ENCODE measurements around the gene AKAP6. TPM values are rescaled to one million over a fixed set of nuclear protein-coding genes. Genes with fewer than 3 reads are reported as not detected.

Gene AKAP6
- total RNA-seq, 1 donor from 2014 or later = 249 TPM

DNA sequence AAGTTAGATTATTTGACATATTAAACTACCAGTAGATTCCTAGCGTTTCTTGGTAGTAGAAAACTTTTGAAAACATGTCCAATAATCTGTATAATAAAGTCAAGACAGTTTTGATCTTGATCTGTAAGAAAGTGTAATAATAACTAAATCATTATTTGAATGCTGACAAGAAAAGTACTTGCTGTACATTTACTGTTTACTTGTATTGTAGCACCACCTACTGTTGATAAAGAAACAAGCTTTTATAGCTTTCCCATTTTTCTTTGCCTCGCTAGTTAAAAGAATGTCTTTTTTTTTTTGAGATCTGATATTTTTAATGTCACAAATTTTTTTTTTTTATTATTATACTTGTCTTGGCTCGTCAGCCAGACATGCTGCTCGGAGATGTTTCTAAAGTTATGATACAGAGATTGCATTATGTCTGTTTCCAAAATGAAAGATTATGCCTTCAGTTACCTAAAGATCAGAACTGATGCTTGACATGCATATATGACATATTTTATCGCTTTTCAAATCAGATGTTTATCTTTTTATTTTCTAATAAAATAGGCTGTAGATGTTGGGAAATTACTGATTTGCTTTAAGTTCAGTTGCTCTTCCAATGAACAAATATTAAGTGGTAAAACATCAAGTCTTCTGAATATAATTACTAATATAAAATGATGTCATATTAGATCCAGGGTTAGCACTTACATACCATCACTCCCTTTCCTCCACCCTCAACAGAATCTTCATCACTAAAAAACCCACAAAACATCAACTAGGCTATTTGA lies 140.5 kb downstream of the AKAP6 start:
- no peak for DNase-seq (ENCODE audit: low spot score)
- intact Hi-C loops (cut with DNase I) = loop anchor here (2.0 to 10.0 kb wide), 4 partner anchors 38 to 965 kb away; no protein-coding TSS in a partner anchor

GRCh38 chr14:32470161-32470715 lies 141.1 kb downstream of the AKAP6 start:
- intact Hi-C loops (cut with DNase I) = loop anchor here (5.0 to 10.0 kb wide), 3 partner anchors 37 to 965 kb away; no protein-coding TSS in a partner anchor

GRCh38 chr14:32471181-32471580 lies 142.1 kb downstream of the AKAP6 start:
- intact Hi-C loops (cut with DNase I) = loop anchor here (5.0 to 10.0 kb wide), 3 partner anchors 36 to 966 kb away; no protein-coding TSS in a partner anchor

More at GRCh38 chr14:32470161-32470715, 141.1 kb downstream of the AKAP6 start:
- no peak for DNase-seq (ENCODE audit: low spot score)

DNA sequence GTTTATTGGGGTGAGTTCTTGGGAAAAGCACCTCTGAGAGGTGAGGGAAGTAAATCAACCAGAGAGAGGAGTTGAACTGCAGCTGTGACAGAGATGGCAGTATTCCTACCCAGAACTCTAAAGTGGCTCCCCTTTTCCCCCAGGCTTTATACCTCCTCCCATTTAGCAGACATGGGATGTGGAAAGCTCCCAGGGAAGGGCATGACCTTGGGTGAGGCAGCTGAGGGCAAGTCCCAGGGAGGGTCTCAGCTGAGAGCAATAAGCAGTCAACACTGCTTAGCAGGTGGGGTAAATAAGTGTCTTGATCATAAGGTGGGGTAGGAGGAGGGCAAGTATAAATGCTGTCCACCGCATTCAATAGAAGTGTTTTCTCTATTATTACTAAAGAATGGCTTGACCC lies 143.0 kb downstream of the AKAP6 start:
- DNase-seq (ENCODE audit: low spot score) = no peak
- intact Hi-C loops (cut with DNase I) = loop anchor here (2.0 to 10.0 kb wide), 4 partner anchors 23 to 967 kb away; no protein-coding TSS in a partner anchor

More at GRCh38 chr14:32471181-32471580, 142.1 kb downstream of the AKAP6 start:
- DNase-seq (ENCODE audit: low spot score) = no peak

- intact Hi-C loops (cut with DNase I) = loop anchor here (2.0 to 10.0 kb wide), 4 partner anchors 22 to 968 kb away; no protein-coding TSS in a partner anchor
- no peak for DNase-seq (ENCODE audit: low spot score)
Measured at GRCh38 chr14:32472512-32473463, 143.7 kb downstream of the AKAP6 start.

GRCh38 chr14:32473464-32473855 lies 144.4 kb downstream of the AKAP6 start:
- intact Hi-C loops (cut with DNase I) = loop anchor here (2.0 to 10.0 kb wide), 4 partner anchors 21 to 969 kb away; no protein-coding TSS in a partner anchor
- peak; percentile 80 for DNase-seq (ENCODE audit: low spot score)

- DNase-seq (ENCODE audit: low spot score) = no peak
- intact Hi-C loops (cut with DNase I) = loop anchor here (5.0 to 10.0 kb wide), 3 partner anchors 33 to 970 kb away; no protein-coding TSS in a partner anchor
Measured at GRCh38 chr14:32474478-32475195, 145.5 kb downstream of the AKAP6 start.

DNA sequence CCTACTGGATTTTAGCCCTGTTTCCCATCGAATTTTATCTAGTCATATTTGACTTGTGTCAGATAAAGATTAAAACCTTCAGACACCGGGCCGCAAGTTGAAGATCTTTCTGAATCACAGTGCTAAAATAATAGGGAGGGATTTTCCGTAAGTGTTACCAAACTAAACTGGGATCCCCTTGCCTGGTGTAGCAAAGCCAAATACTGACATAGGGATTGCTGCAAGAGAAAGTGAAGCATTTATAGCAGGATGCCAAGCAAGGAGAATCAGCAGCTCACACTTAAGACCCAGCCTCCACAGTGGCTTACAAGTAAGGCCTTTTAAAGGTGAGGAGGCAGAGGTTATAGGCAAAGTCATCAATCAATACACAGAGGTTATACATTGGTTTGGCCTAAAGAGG lies 147.4 kb downstream of the AKAP6 start:
- no peak for DNase-seq (ENCODE audit: low spot score)
- intact Hi-C loops (cut with DNase I) = loop anchor here (10.0 kb wide), 2 partner anchors 78 to 972 kb away; no protein-coding TSS in a partner anchor

DNA sequence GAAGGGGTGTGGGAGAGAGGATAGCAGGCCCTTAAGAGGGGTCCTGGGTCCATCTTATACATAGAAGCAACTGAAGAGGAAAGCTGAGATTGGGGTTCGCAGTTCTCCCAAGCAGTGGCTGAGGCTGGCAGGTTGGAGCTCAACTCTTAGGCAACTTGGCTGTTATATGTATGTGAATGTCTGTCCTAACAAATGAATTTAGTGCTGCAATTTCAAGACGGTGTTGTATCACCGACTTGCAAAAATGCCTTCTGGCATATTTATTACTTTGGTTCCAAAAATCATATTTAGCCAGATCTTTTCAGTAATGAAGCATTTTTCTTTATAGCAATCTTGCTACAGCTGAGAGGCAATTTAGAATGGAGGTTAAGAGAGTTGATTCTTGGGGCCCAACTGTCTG lies 148.3 kb downstream of the AKAP6 start:
- no peak for DNase-seq (ENCODE audit: low spot score)
- intact Hi-C loops (cut with DNase I) = loop anchor here (10.0 kb wide), 2 partner anchors 77 to 973 kb away; no protein-coding TSS in a partner anchor

DNA sequence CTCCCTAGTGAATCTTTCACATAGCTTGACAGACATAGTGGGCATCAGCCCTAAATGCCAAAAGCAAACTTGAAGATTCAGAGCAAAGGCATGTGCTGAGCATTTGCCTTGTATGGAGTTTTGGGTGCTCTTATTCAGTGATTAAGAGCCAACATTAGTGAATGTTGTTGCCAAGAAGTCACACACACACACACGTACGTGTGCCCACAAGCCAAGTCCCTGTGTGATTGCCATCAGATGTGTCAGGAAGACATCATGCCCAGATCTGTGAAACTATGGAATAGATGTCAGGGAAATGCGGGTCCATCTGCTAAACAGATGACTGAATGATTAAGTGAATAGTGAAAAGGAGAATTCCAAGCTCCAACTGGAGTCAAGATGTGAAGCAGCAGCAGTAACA lies 149.0 kb downstream of the AKAP6 start:
- intact Hi-C loops (cut with DNase I) = loop anchor here (10.0 kb wide), 2 partner anchors 77 to 973 kb away; no protein-coding TSS in a partner anchor
- DNase-seq (ENCODE audit: low spot score) = no peak

DNA sequence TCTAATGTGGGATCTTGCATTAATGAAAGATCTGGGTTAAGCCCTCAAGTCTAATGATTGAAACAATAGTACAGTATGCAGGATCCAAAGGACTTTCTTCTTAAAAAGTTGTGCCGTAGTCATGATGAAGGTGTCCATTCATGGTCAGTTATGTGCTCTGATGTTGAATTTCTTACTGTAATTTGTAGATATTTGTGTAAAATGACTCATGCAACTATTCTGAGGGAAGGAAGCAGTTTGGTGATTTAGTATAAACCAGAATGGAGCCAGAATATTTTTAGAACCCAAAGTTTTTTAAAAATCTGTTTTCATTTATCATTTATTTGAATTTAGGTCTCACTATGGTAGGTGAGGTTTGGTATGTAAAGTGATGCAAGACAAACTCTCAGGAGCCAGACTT lies 151.2 kb downstream of the AKAP6 start:
- intact Hi-C loops (cut with DNase I) = no loop called here
- no peak for DNase-seq (ENCODE audit: low spot score)

DNA sequence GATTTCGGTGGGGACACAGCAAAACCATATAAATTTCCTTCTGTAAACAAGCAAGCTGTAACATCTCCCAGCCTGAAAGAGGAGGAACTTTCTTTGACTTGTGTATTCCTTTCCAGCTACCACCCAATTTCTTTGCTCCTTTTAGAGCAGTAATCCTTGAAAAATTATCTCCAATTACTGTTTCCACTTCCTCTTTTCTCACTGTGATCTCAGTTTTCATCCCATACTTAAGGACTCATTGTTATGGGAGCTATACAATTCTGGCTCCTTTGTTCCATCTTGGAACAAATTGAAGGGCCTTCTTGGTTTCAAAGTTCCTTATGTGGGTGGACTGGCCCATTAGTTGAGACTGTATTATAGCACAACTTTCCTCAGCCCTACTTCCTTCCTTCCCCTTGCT lies 152.6 kb downstream of the AKAP6 start:
- no peak for DNase-seq (ENCODE audit: low spot score)
- intact Hi-C loops (cut with DNase I) = no loop called here

DNA sequence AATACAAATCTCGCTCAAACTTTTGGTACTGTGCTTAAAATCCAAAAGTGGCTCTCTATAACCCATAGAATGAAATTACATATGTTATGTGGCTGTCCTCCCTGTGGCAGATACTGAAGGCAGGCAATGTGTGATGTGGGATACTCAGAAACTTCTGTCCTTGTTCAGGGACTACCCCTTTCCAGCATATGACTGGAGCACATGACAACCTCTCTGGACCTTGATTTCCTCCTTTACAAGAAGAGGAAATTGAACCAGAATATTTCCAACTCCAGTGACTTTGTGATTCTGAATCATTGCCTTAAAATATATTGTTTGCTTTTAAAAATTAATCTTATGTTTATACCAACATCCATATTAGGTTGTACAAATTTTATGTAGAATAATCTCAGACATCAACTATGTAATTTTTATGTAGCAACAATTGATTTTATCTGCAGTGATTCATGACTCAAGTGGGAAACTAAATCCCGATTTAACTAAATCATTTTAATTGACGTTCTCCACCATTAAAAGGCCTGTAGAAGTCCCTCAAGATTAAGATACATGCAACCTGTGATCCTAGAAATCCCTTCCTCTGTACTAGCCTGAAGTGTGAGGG lies 162.4 kb downstream of the AKAP6 start:
- intact Hi-C loops (cut with DNase I) = no loop called here
- no peak for DNase-seq (ENCODE audit: low spot score)

- no peak for DNase-seq (ENCODE audit: low spot score)
- intact Hi-C loops (cut with DNase I) = no loop called here
Measured at GRCh38 chr14:32492457-32492856, 163.4 kb downstream of the AKAP6 start.

DNA sequence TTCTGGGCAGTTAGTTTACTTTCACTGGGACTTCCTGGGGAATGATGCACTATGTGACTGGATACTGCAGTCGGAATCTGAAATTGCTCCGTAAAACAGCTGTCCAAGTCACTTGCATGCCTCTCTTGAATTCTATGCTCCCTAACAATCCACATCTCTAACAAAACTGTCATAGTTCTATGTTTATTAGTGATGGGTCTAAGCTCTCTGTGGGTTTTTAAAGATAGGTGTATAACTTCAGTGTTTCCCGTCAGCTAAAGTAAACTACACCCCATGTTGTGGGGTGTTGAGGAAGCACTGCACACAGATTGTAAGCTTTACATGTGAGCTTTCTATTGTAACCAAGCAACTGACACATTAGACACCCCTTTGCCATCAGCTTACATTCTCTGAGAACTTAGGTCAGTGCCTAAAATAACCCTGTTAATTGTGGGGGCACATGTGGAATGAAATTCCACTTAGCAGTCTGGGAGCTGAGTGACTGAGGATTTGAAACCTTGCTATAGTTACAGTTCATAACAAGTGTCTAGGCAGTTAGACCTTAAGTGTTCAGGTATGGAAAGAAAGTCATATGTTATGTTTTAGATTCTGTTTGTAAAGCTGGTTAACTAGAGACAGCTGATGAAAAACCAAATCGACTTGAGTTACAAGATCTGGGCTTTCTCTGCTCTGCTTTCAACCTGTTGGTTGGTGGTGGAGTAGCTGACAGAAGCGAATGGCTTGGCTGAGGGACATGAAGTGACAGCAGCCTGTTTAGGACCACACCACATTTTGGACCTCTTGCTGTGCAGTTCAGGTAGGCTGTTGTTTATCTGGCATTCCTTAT lies 165.7 kb downstream of the AKAP6 start:
- DNase-seq (ENCODE audit: low spot score) = no peak

GRCh38 chr14:32495435-32495734 lies 166.3 kb downstream of the AKAP6 start:
- intact Hi-C loops (cut with DNase I) = loop anchor here (2.0 kb wide), 1 partner anchor 23 kb away; no protein-coding TSS in a partner anchor
- DNase-seq (ENCODE audit: low spot score) = no peak

More for the DNA sequence above, 165.7 kb downstream of the AKAP6 start:
- intact Hi-C loops (cut with DNase I) = loop anchor here (2.0 kb wide), 1 partner anchor 22 kb away; no protein-coding TSS in a partner anchor

DNA sequence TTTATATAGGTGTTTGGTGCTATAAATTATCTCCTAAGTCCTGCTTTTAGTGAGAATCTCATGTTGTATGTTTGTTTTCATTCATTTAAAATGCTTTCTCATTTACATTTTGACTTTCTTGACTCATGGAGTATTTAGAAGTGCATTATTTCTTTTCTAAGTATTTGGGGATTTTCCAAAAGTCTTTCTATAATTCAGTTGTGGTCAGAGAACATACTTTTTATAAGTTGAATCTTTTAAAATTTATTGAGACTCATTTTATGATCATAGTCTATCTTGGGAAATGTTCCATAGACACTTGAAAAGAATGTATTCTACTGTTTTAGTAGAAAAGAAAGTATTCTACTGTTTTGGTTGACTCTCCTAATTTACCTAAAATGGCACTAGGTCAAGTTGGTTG lies 168.2 kb downstream of the AKAP6 start:
- intact Hi-C loops (cut with DNase I) = no loop called here
- DNase-seq (ENCODE audit: low spot score) = no peak
